Measurements from ENCODE around the gene PLPP7. TPM values are rescaled to one million over a fixed set of nuclear protein-coding genes. Genes with fewer than 3 reads are reported as not detected.

The PLPP7 gene
- polyA plus RNA-seq, 1 donor from 2014 or later: 0.87 TPM

GRCh38 chr9:131312246-131312645 is 22.7 kb downstream of the PLPP7 start:
- H3K9me3 ChIP-seq (ENCODE audit: low read length): no peaks in the 10 kb centered on the region
- H2AFZ ChIP-seq (ENCODE audit: low read depth, low read length): no peak overlapping the region
- H3K79me2 ChIP-seq (replicated peaks; ENCODE audit: insufficient read depth, low read length): no peaks in the 10 kb centered on the region
- H3K4me3 ChIP-seq (ENCODE audit: low read length): no peak overlapping the region
- H3K9ac ChIP-seq (ENCODE audit: low read length): no peak overlapping the region
- H3K4me2 ChIP-seq (ENCODE audit: low read length): no peak overlapping the region
- no peaks in the 10 kb centered on the region for H3F3A ChIP-seq (ENCODE audit: insufficient read depth, low read length, poor library complexity, severe bottlenecking)
- no peaks in the 10 kb centered on the region for H4K20me1 ChIP-seq (ENCODE audit: insufficient read depth)
- H3K27ac ChIP-seq (ENCODE audit: low read length): no peak overlapping the region
- H3K27me3 ChIP-seq (ENCODE audit: insufficient read depth, low read depth, low read length): no peaks in the 10 kb centered on the region
- no peaks in the 10 kb centered on the region for H3K36me3 ChIP-seq (ENCODE audit: insufficient read depth, low read length)
- TF ChIP-seq REST (IDR thresholded peaks at IDR 0.05; ENCODE audit: borderline replicate concordance): no peak
- no peak for TF ChIP-seq MXI1 (conservative IDR thresholded peaks at IDR 0.05; ENCODE audit: poor library complexity, severe bottlenecking)
- TF ChIP-seq EZH2 (IDR thresholded peaks at IDR 0.05; ENCODE audit: borderline replicate concordance, insufficient read depth, low read length, poor library complexity, severe bottlenecking): no peak
- no peak for TF ChIP-seq RAD21 (conservative IDR thresholded peaks at IDR 0.05)
- TF ChIP-seq TAF1 (IDR thresholded peaks at IDR 0.05; ENCODE audit: low read depth): no peak
- TF ChIP-seq SMC3 (conservative IDR thresholded peaks at IDR 0.05; ENCODE audit: poor library complexity): no peak
- no peak for TF ChIP-seq CTCF (IDR thresholded peaks at IDR 0.05; ENCODE audit: poor library complexity, severe bottlenecking)
- TF ChIP-seq EP300 (conservative IDR thresholded peaks at IDR 0.05; ENCODE audit: poor library complexity, severe bottlenecking): no peak
- no peak for TF ChIP-seq POLR2AphosphoS5 (IDR thresholded peaks at IDR 0.05)
- H3K9me2 ChIP-seq (ENCODE audit: insufficient read depth, low read length): no peaks in the 10 kb centered on the region

- no peak overlapping the region for H2AFZ ChIP-seq (ENCODE audit: low read depth, low read length)
- H3K27ac ChIP-seq (ENCODE audit: low read length): no peak overlapping the region
- no peaks in the 10 kb centered on the region for H3K9me2 ChIP-seq (ENCODE audit: insufficient read depth, low read length)
- H3K9ac ChIP-seq (ENCODE audit: low read length): no peak overlapping the region
- H3K4me3 ChIP-seq (ENCODE audit: low read length): no peak overlapping the region
- no peaks in the 10 kb centered on the region for H3K9me3 ChIP-seq (ENCODE audit: low read length)
- no peaks in the 10 kb centered on the region for H3K36me3 ChIP-seq (ENCODE audit: insufficient read depth, low read length)
- H3K79me2 ChIP-seq (replicated peaks; ENCODE audit: insufficient read depth, low read length): no peaks in the 10 kb centered on the region
- no peak for TF ChIP-seq POLR2AphosphoS5 (IDR thresholded peaks at IDR 0.05)
- TF ChIP-seq CTCF (IDR thresholded peaks at IDR 0.05; ENCODE audit: poor library complexity, severe bottlenecking): no peak
- no peak for TF ChIP-seq TAF1 (IDR thresholded peaks at IDR 0.05; ENCODE audit: low read depth)
- no peak for TF ChIP-seq SMC3 (conservative IDR thresholded peaks at IDR 0.05; ENCODE audit: poor library complexity)
- no peak for TF ChIP-seq EZH2 (IDR thresholded peaks at IDR 0.05; ENCODE audit: borderline replicate concordance, insufficient read depth, low read length, poor library complexity, severe bottlenecking)
- no peak for TF ChIP-seq RAD21 (conservative IDR thresholded peaks at IDR 0.05)
- TF ChIP-seq MXI1 (conservative IDR thresholded peaks at IDR 0.05; ENCODE audit: poor library complexity, severe bottlenecking): no peak
- H4K20me1 ChIP-seq (ENCODE audit: insufficient read depth): no peaks in the 10 kb centered on the region
- H3K4me2 ChIP-seq (ENCODE audit: low read length): no peak overlapping the region
- H3F3A ChIP-seq (ENCODE audit: insufficient read depth, low read length, poor library complexity, severe bottlenecking): no peaks in the 10 kb centered on the region
- H3K27me3 ChIP-seq (ENCODE audit: insufficient read depth, low read depth, low read length): no peaks in the 10 kb centered on the region
Observed at GRCh38 chr9:131312822-131313770, 23.6 kb downstream of the PLPP7 start.
